ENCODE results near the gene EIF4E.

GRCh38 chr4:98930311-98930865, 1.5 kb upstream of the EIF4E start:
- TF ChIP-seq CTCF (IDR thresholded peaks at IDR 0.05) (no peak), POLR2A (IDR thresholded peaks at IDR 0.05) (no peak)

Data from Peyer's patch (tissue), 4 donors.